Upper lobe of left lung (tissue), 6 donors: ENCODE data around the gene NEURL2. TPM values are rescaled to one million over a fixed set of nuclear protein-coding genes. Genes with fewer than 3 reads are reported as not detected.

Experiments used
- ATAC-seq, 2 donors: fragments of 200-7000 bp; cut with Tn5 transposase; one replicate each; pipeline ENCODE4 v1.9.1; 2022; ENCODE audit warnings: mild to moderate bottlenecking in 2 of 2, moderate library complexity in 2 of 2; ENCODE audit not compliant: low FRiP score in 2 of 2
- DNase-seq, 2 donors: peaks; one replicate each; pipeline ENCODE4 v3.0.0-alpha.2; 2019 to 2020
- H3K27ac ChIP-seq, 4 donors: fragments of 200-600 bp; sonication (generic); one replicate each; pipeline ENCODE4 v1.5.1; 2016 to 2019
- H3K27me3 ChIP-seq, 4 donors: fragments of 200-600 bp; sonication (generic); one replicate each; pipeline ENCODE4 v1.5.1; 2017 to 2019
- H3K36me3 ChIP-seq, 4 donors: fragments of 200-600 bp; sonication (generic); one replicate each; pipeline ENCODE4 v1.5.1; 2016 to 2019
- H3K4me1 ChIP-seq, 4 donors: fragments of 200-600 bp; sonication (generic); one replicate each; pipeline ENCODE4 v1.5.1; 2018 to 2019
- H3K4me3 ChIP-seq, 4 donors: fragments of 200-600 bp; sonication (generic); one replicate each; pipeline ENCODE4 v1.5.1; 2017 to 2019; ENCODE audit warnings: mild to moderate bottlenecking in 2 of 4, moderate library complexity in 1 of 4
- H3K9me3 ChIP-seq, 4 donors: fragments of 200-600 bp; sonication (generic); one replicate each; pipeline ENCODE4 v1.5.1; 2018 to 2019
- CTCF ChIP-seq, 6 experiments: fragments of 450-650 bp in 4 of 6; fragments of 200-600 bp in 2 of 6; sonication (generic) in 2 of 6; IDR thresholded peaks; one replicate each; pipeline ENCODE4 v1.5.1; 2016 to 2019; ENCODE audit warnings: antibody characterized with exemption in 6 of 6
- EP300 ChIP-seq, 4 donors: sonication (generic); formaldehyde crosslinking; IDR thresholded peaks; one replicate each; pipeline ENCODE4 v1.5.1; 2017; ENCODE audit warnings: antibody characterized with exemption in 4 of 4, control low read depth in 2 of 4
- POLR2A ChIP-seq, 4 donors: fragments of 450-650 bp; IDR thresholded peaks; one replicate each; pipeline ENCODE4 v1.5.1; 2016 to 2017; ENCODE audit warnings: antibody characterized with exemption in 4 of 4, mild to moderate bottlenecking in 2 of 4
- POLR2AphosphoS5 ChIP-seq, 2 donors: sonication (generic); formaldehyde crosslinking; IDR thresholded peaks; one replicate each; pipeline ENCODE4 v1.5.1; 2017; ENCODE audit warnings: antibody characterized with exemption in 2 of 2
- WGBS, 2 donors: methylation state at CpG; one replicate each; pipeline ENCODE4 v1.1.5; 2017 to 2018; 5-methylcytosine and 5-hydroxymethylcytosine counted together
- total RNA-seq, 6 donors: library from RNA; depleted of rRNA in 4 of 6; stranded (reverse); fragments of >200 nt in 4 of 6; gene quantifications; one replicate each; pipeline versions ENCODE4 v1.1.0 to v1.2.1, GENCODE V29; 2016 to 2021
- donor health status: DM: no; HTN: no; CAD: no; lungs with moderate emphysema.
- donor health status: DM: no; HTN: yes; CAD: no; lungs with severe emphysema.

NEURL2 gene
- total RNA-seq, 6 donors from 2014 or later = 3.9 to 31.4 (median 5.5) TPM

GRCh38 chr20:45857114-45857881 lies 33.7 kb downstream of the NEURL2 start, which contains the start of the genes ACOT8 and ZSWIM3:
Gene ACOT8 (minus strand): TSS chr20:45857392. CDS start chr20:45857315, 77 bp downstream.
Gene ZSWIM3 (plus strand): TSS chr20:45857614. CDS start chr20:45857826, 212 bp downstream.
- DNase-seq (peak; percentile 89 to 98), ATAC-seq (peak; percentile 99)
- Histone ChIP-seq H3K27ac (peak within 1 kb of the TSS; percentile 72 to 92 (median 90)), H3K36me3 (peaks cover 0 to 23% (median 5%) of the 10 kb centered on the region in 4 donors), H3K9me3 (no peaks in the 10 kb centered on the region), H3K4me3 (peak within 1 kb of the TSS; percentile 51 to 99 (median 74)), H3K27me3 (no peaks in the 10 kb centered on the region), H3K4me1 (peaks cover 29 to 40% (median 33%) of the 10 kb centered on the region in 4 donors)
- TF ChIP-seq POLR2A (IDR thresholded peaks at IDR 0.05) (peak in 3 of 4 donors; percentile 11 to 91 (median 90)), EP300 (IDR thresholded peaks at IDR 0.05) (no peak), POLR2AphosphoS5 (IDR thresholded peaks at IDR 0.05) (peak; percentile 81 to 82), CTCF (IDR thresholded peaks at IDR 0.05) (no peak)
- 1% methylated on average over 15 to 28 of the region's 36 CpGs for WGBS, 2 donors

GRCh38 chr20:45853484-45853883 lies 37.5 kb downstream of the NEURL2 start:
- no peak for DNase-seq
- no peak overlapping the region for H3K4me3 ChIP-seq
- no peaks in the 10 kb centered on the region for H3K9me3 ChIP-seq
- WGBS, 2 donors = 85% methylated on average over 2 of the region's 2 CpGs
- H3K4me1 ChIP-seq = peaks cover 29 to 35% (median 32%) of the 10 kb centered on the region in 4 donors
- H3K27ac ChIP-seq = no peak overlapping the region
- no peak for ATAC-seq
- TF ChIP-seq POLR2A (IDR thresholded peaks at IDR 0.05) (no peak), CTCF (IDR thresholded peaks at IDR 0.05) (no peak), EP300 (IDR thresholded peaks at IDR 0.05) (no peak), POLR2AphosphoS5 (IDR thresholded peaks at IDR 0.05) (no peak)
- H3K27me3 ChIP-seq = no peaks in the 10 kb centered on the region
- H3K36me3 ChIP-seq = peaks cover 0 to 50% (median 13%) of the 10 kb centered on the region in 4 donors

DNA sequence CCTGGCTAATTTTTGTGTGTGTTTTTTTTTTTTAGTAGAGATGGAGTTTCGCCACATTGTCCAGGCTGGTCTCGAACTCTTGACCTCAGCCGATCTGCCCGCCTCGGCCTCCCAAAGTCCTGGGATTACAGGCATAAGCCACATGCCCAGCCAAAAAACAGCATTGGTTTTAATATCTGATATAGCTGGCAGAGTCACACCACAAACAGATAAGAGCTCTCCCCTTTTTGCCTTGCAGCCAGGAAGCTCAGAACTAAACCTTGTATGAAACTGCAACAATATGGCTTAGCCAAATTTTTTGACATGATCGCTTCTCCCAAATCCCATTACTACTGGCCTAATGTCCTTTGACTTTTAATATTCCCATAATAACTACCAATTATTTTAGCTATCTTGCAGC lies 38.7 kb downstream of the NEURL2 start:
- no peak overlapping the region for H3K27ac ChIP-seq
- WGBS, 2 donors = 92 to 100% methylated on average over 6 of the region's 6 CpGs
- peaks cover 20 to 27% (median 24%) of the 10 kb centered on the region in 4 donors for H3K4me1 ChIP-seq
- DNase-seq (no peak), ATAC-seq (no peak)
- H3K9me3 ChIP-seq = no peaks in the 10 kb centered on the region
- H3K36me3 ChIP-seq = peaks cover 0 to 61% (median 21%) of the 10 kb centered on the region in 4 donors
- TF ChIP-seq EP300 (IDR thresholded peaks at IDR 0.05) = no peak
- no peak for TF ChIP-seq POLR2A (IDR thresholded peaks at IDR 0.05)
- no peak for TF ChIP-seq POLR2AphosphoS5 (IDR thresholded peaks at IDR 0.05)
- no peak for TF ChIP-seq CTCF (IDR thresholded peaks at IDR 0.05)
- H3K4me3 ChIP-seq = no peak overlapping the region
- no peaks in the 10 kb centered on the region for H3K27me3 ChIP-seq

DNA sequence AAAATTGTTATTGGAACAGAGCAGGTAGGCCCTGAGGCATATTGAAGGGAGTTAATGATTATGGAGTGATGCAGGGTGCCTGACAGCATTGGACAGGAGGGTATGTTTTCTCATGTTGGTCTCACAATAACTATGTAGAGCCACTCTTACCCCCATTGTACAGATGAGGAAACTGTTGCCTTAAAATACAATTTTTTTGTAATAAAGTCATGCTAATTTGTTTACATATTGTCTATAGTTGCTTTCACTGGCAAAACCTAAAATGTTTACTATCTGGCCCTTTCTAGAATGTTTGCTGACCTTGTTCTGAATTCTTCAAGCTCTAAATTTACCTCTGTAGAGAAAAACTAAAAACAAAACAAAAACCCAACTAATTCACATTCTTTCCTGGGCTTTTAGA lies 39.5 kb downstream of the NEURL2 start:
- DNase-seq = no peak
- peaks cover 18 to 25% (median 21%) of the 10 kb centered on the region in 4 donors for H3K4me1 ChIP-seq
- H3K4me3 ChIP-seq = no peak overlapping the region
- peaks cover 3 to 70% (median 25%) of the 10 kb centered on the region in 4 donors for H3K36me3 ChIP-seq
- H3K9me3 ChIP-seq = no peaks in the 10 kb centered on the region
- TF ChIP-seq POLR2A (IDR thresholded peaks at IDR 0.05) (no peak), CTCF (IDR thresholded peaks at IDR 0.05) (no peak), EP300 (IDR thresholded peaks at IDR 0.05) (no peak), POLR2AphosphoS5 (IDR thresholded peaks at IDR 0.05) (no peak)
- H3K27me3 ChIP-seq = no peaks in the 10 kb centered on the region
- ATAC-seq = no peak
- H3K27ac ChIP-seq = no peak overlapping the region
